ENCODE data around the gene MAP10.

The MAP10 gene

GRCh38 chr1:232854798-232855159, 49.6 kb downstream of the MAP10 start:
- no peak for DNase-seq (ENCODE audit: low read depth)

- DNase-seq (ENCODE audit: low read depth): no peak
These were observed 51.3 kb downstream of the MAP10 start for GRCh38 chr1:232856541-232856940.

Measured in activated T-helper 1 cell treated with Interleukin-2 at 50 U/mL for 16 hours (primary cell).